Myocyte (in vitro differentiated cells): Measurements from ENCODE around the gene FKRP. TPM values are rescaled to one million over a fixed set of nuclear protein-coding genes. Genes with fewer than 3 reads are reported as not detected.

Source experiments
- microRNA counts: library from miRNA; unstranded; fragments of <30 nt; microRNA quantifications from one replicate; lab custom pipeline; 2016
- microRNA-seq: library from miRNA; unstranded; fragments of <30 nt; microRNA quantifications from one replicate; pipeline ENCODE4, GENCODE V29; 2016
- total RNA-seq: library from RNA; depleted of rRNA; stranded (reverse); fragments of >200 nt; gene quantifications from 2 replicates; pipeline ENCODE4 v1.2.3, GENCODE V29; 2014

The FKRP gene
- total RNA-seq, 1 donor from 2014 or later, result 24.8 TPM

MicroRNA genes within 50 kb of the gene (microRNA counts, 767-probe panel; counts per million panel counts)
- microRNA hsa-miR-320e (lab: Ali Mortazavi, UCI), result not detected

Small RNA genes within 50 kb of the gene (microRNA-seq; reads per million reads assigned to microRNA genes)
- gene MIR320E, result 0.97 reads per million

Other genes with a start within 250 kb of the FKRP start
- gene CALM3, start 144.7 kb upstream of the FKRP start, total RNA-seq, result 85.6 and 87.7 TPM in 2 replicates
- gene PTGIR, start 121.0 kb upstream of the FKRP start, total RNA-seq, result 0.24 TPM in 1 of 2 replicates, not detected in the other
- gene GNG8, start 109.9 kb upstream of the FKRP start, total RNA-seq, result not detected in 2 replicates
- 3.9 and 5.9 TPM in 2 replicates for gene DACT3, start 84.9 kb upstream of the FKRP start, total RNA-seq
- gene PRKD2, start 28.9 kb upstream of the FKRP start, total RNA-seq, result 5.2 and 10.6 TPM in 2 replicates
- 75.0 and 82.5 TPM in 2 replicates for gene STRN4, start 393 bp downstream of the FKRP start, total RNA-seq
- gene SLC1A5, start 42.5 kb downstream of the FKRP start, total RNA-seq, result 32.8 and 49.0 TPM in 2 replicates
- 82.3 and 89.0 TPM in 2 replicates for gene AP2S1, start 104.8 kb downstream of the FKRP start, total RNA-seq
- 30.5 and 31.0 TPM in 2 replicates for gene ARHGAP35, start 114.9 kb downstream of the FKRP start, total RNA-seq